WTC11 (cell line): ENCODE results near the gene ADK. TPM values are rescaled to one million over a fixed set of nuclear protein-coding genes. Genes with fewer than 3 reads are reported as not detected.

ENCODE experiments used
- ATAC-seq: fragments of 200-7000 bp; cut with Tn5 transposase; 2 replicates; pipeline ENCODE4 v1.10.0; 2021; ENCODE audit warnings: mild to moderate bottlenecking, moderate library complexity
- CTCF ChIA-PET: fragments of 300-600 bp; sonication (Branson Sonifier 250); formaldehyde crosslinking; loops from one replicate; lab custom pipeline; 2021; ENCODE audit warnings: antibody characterized with exemption; lab: Charles Lee
- POLR2A ChIA-PET: fragments of 350-600 bp; sonication (Branson Sonifier 250); formaldehyde crosslinking; loops from one replicate; lab custom pipeline; 2021; ENCODE audit warnings: antibody characterized with exemption; lab: Charles Lee
- DNase-seq: peaks from one replicate; pipeline ENCODE4 v3.0.0; 2021; ENCODE audit warnings: low spot score
- H3K27ac Mint-ChIP-seq: 2 replicates; pipeline ENCODE4 v1.8.0; 2021; ENCODE audit warnings: mixed read lengths
- H3K27me3 Mint-ChIP-seq: 2 replicates; pipeline ENCODE4 v1.8.0; 2021; ENCODE audit warnings: low read depth, mild to moderate bottlenecking, moderate library complexity, mixed read lengths
- H3K36me3 Mint-ChIP-seq: 2 replicates; pipeline ENCODE4 v1.8.0; 2021; ENCODE audit warnings: mixed read lengths
- H3K4me1 Mint-ChIP-seq: 2 replicates; pipeline ENCODE4 v1.8.0; 2022; ENCODE audit warnings: mixed read lengths
- H3K4me3 Mint-ChIP-seq: 2 replicates; pipeline ENCODE4 v1.8.0; 2021; ENCODE audit warnings: mild to moderate bottlenecking, moderate library complexity, mixed read lengths
- H3K9me3 Mint-ChIP-seq: 2 replicates; pipeline ENCODE4 v1.8.0; 2021; ENCODE audit warnings: mixed read lengths
- ATF3 ChIP-seq: sonication (generic); formaldehyde crosslinking; conservative IDR thresholded peaks from 2 replicates; pipeline ENCODE4 v1.8.1; 2022; ENCODE audit warnings: mild to moderate bottlenecking, missing genetic modification reagents
- CBFB ChIP-seq: sonication (generic); formaldehyde crosslinking; IDR thresholded peaks from 2 replicates; pipeline ENCODE4 v1.8.1; 2022; ENCODE audit warnings: mild to moderate bottlenecking, low read depth, missing genetic modification reagents
- FOXP1 ChIP-seq: sonication (generic); formaldehyde crosslinking; IDR thresholded peaks from 2 replicates; pipeline ENCODE4 v1.8.0; 2022; ENCODE audit warnings: missing genetic modification reagents, mild to moderate bottlenecking, moderate library complexity, borderline replicate concordance
- JAZF1 ChIP-seq: fragments of 250-450 bp; sonication (Bioruptor Pico); IDR thresholded peaks from 2 replicates; pipeline ENCODE4 v1.9.0; 2021; ENCODE audit warnings: moderate library complexity, mild to moderate bottlenecking, inconsistent platforms
- JUN ChIP-seq: sonication (generic); formaldehyde crosslinking; IDR thresholded peaks from 2 replicates; pipeline ENCODE4 v1.8.0; 2023; ENCODE audit warnings: mild to moderate bottlenecking, missing genetic modification reagents
- KAT7 ChIP-seq: sonication (generic); formaldehyde crosslinking; IDR thresholded peaks from 2 replicates; pipeline ENCODE4 v1.8.1; 2023; ENCODE audit warnings: missing genetic modification reagents, mild to moderate bottlenecking, borderline replicate concordance
- OVOL2 ChIP-seq: fragments of 250-450 bp; sonication (Bioruptor Pico); IDR thresholded peaks from 2 replicates; pipeline ENCODE4 v1.9.0; 2021; ENCODE audit warnings: mild to moderate bottlenecking, borderline replicate concordance
- PRDM15 ChIP-seq: sonication (generic); formaldehyde crosslinking; IDR thresholded peaks from 2 replicates; pipeline ENCODE4 v1.8.0; 2022; ENCODE audit warnings: missing genetic modification reagents
- SP1 ChIP-seq: sonication (generic); formaldehyde crosslinking; conservative IDR thresholded peaks from 2 replicates; pipeline ENCODE4 v1.8.1; 2022; ENCODE audit warnings: missing genetic modification reagents
- TP53 ChIP-seq: sonication (generic); formaldehyde crosslinking; IDR thresholded peaks from 2 replicates; pipeline ENCODE4 v1.8.1; 2023; ENCODE audit warnings: mild to moderate bottlenecking, missing genetic modification reagents
- USF2 ChIP-seq: sonication (generic); formaldehyde crosslinking; IDR thresholded peaks from 2 replicates; pipeline ENCODE4 v1.8.1; 2023; ENCODE audit warnings: mild to moderate bottlenecking, missing genetic modification reagents, moderate library complexity
- ZNF416 ChIP-seq: fragments of 250-450 bp; sonication (Bioruptor Pico); IDR thresholded peaks from 2 replicates; pipeline ENCODE4 v1.9.0; 2021; ENCODE audit warnings: mild to moderate bottlenecking, inconsistent platforms
- ZSCAN18 ChIP-seq: fragments of 250-450 bp; sonication (Bioruptor Pico); IDR thresholded peaks from 2 replicates; pipeline ENCODE4 v2.1.2; 2022; ENCODE audit warnings: mild to moderate bottlenecking, moderate library complexity
- total RNA-seq: library from RNA; stranded (reverse); gene quantifications from 3 replicates; pipeline ENCODE4 v1.2.3, GENCODE V29; 2021
- TF ChIP-seq, protein P1 (sequence below): fragments of 250-450 bp; sonication (Bioruptor Pico); IDR thresholded peaks from 2 replicates; pipeline ENCODE4 v1.9.0; 2021; ENCODE audit warnings: mild to moderate bottlenecking
- TF ChIP-seq, protein P2 (sequence below): sonication (generic); formaldehyde crosslinking; IDR thresholded peaks from 2 replicates; pipeline ENCODE4 v1.8.1; 2022; ENCODE audit warnings: mild to moderate bottlenecking, moderate library complexity, missing genetic modification reagents

The ADK gene
- total RNA-seq, 1 experiment from 2014 or later = 32.7 TPM

GRCh38 chr10:74320026-74320425 lies 169.0 kb downstream of the ADK start:
- CTCF ChIA-PET = no interaction called here
- Mint-ChIP-seq H3K27me3 (no peaks in the 10 kb centered on the region), H3K4me3 (no peak overlapping the region), H3K9me3 (peaks cover 15% of the 10 kb centered on the region), H3K36me3 (peaks cover 11% of the 10 kb centered on the region; the same call in 1 of the 2 replicates), H3K4me1 (peaks cover 5% of the 10 kb centered on the region; the same call in 1 of the 2 replicates), H3K27ac (no peak overlapping the region)
- ATAC-seq (no peak), DNase-seq (no peak)
- POLR2A ChIA-PET = no interaction called here
- TF ChIP-seq, protein P1, sequence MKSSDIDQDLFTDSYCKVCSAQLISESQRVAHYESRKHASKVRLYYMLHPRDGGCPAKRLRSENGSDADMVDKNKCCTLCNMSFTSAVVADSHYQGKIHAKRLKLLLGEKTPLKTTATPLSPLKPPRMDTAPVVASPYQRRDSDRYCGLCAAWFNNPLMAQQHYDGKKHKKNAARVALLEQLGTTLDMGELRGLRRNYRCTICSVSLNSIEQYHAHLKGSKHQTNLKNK (CRISPR knock-in tag) = no peak
- TF ChIP-seq, protein P2, sequence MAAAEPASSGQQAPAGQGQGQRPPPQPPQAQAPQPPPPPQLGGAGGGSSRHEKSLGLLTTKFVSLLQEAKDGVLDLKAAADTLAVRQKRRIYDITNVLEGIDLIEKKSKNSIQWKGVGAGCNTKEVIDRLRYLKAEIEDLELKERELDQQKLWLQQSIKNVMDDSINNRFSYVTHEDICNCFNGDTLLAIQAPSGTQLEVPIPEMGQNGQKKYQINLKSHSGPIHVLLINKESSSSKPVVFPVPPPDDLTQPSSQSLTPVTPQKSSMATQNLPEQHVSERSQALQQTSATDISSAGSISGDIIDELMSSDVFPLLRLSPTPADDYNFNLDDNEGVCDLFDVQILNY (CRISPR knock-in tag) = no peak
- TF ChIP-seq JAZF1 (CRISPR knock-in tag) (no peak), ZNF416 (CRISPR knock-in tag) (no peak), CBFB (CRISPR knock-in tag) (no peak), KAT7 (CRISPR knock-in tag) (no peak), JUN (no peak), PRDM15 (CRISPR knock-in tag) (no peak), USF2 (CRISPR knock-in tag) (no peak), OVOL2 (CRISPR knock-in tag) (no peak)

- H3K4me3 Mint-ChIP-seq = no peak overlapping the region
- H3K27ac Mint-ChIP-seq = no peak overlapping the region
- peaks cover 11% of the 10 kb centered on the region; the same call in 1 of the 2 replicates for H3K36me3 Mint-ChIP-seq
- peaks cover 15% of the 10 kb centered on the region for H3K9me3 Mint-ChIP-seq
- CTCF ChIA-PET = no interaction called here
- no peak for TF ChIP-seq SP1 (CRISPR knock-in tag)
- TF ChIP-seq FOXP1 = no peak
- TF ChIP-seq, protein P1 (CRISPR knock-in tag) = no peak
- TF ChIP-seq ATF3 (CRISPR knock-in tag) = no peak
- no peak for TF ChIP-seq ZSCAN18 (CRISPR knock-in tag)
- no peak for TF ChIP-seq TP53
- POLR2A ChIA-PET = no interaction called here
- H3K4me1 Mint-ChIP-seq = peaks cover 5% of the 10 kb centered on the region; the same call in 1 of the 2 replicates
- DNase-seq (no peak), ATAC-seq (no peak)
- H3K27me3 Mint-ChIP-seq = no peaks in the 10 kb centered on the region
Observed at GRCh38 chr10:74320717-74321116, 169.7 kb downstream of the ADK start.
